ENCODE results near the gene ZNF396.

ZNF396 gene
- long read RNA-seq, transcript ZNF396-206 (4 exons, 2,752 nt), result major isoform, 19 of 25 reads
- long read RNA-seq, partial matches to known transcripts, result 0 of 25 reads
- long read RNA-seq, other reads (novel, unspliced or antisense), result 3 of 25 reads

DNA sequence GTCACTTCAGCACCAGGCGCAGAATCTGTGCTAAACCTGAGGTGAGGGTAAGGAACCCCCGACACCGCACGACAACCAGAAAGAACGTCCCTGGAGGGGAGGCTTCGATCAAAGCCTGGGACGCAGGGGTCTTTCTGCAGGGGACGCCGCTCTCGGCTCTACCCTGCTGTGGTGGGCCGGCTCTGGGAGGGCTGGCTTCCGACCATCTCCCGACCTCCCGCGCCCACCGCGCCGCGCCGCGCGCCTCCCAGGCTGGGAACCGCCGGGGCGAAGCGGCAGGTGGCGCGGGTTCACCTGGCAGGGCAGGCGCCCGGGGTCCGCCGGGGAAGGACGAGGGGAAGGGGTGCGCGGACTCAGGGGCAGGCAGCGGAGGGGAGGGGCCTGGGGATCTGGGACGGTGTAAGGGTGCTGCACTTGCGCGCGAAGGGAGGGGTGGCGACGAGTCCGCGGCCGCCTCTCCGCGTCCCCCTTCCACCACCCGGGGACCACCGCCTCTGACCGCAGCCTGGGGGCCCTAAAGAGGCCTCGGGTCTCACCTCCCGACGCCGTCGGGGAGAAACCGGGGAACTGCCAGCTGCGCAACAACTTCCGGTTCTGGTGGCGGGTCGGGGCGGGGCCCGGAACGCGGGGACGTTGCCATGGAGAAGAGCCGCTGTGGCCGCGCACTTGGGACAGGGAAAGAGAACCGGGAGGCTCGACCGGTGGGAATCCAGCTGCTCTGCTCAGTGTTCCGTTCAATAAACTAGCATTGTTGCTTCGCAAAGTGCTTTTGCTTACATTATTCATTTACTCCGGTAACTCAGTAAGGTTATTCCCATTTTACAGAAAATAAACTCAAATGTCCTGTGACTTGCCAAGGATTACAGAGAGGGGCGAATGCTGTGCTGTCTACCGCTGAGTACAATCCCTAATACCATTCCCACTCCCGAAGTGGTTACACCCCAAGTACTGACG, at the start of gene ZNF396:
Gene ZNF396 (minus strand): TSS at position 596 of the 954 bp plus-strand sequence. CDS start 3,045 bp downstream, outside the sequence.
- DNase-seq (ENCODE audit: low read depth in 1 of 2, low spot score in 1 of 2), result peak; percentile 72 to 84
- no peaks in the 10 kb centered on the region for H3K27me3 ChIP-seq (ENCODE audit: insufficient read depth, poor library complexity, severe bottlenecking)
- H3K4me3 ChIP-seq (replicated peaks; ENCODE audit: insufficient read depth, low read length), result peak within 1 kb of the TSS; percentile 83
- H3K27ac ChIP-seq (replicated peaks), result peak within 1 kb of the TSS; percentile 63
- TF ChIP-seq GABPA (IDR thresholded peaks at IDR 0.05; ENCODE audit: low read depth) (peak; percentile 85), POLR2AphosphoS5 (IDR thresholded peaks at IDR 0.05; ENCODE audit: low read depth) (no peak; the same call in 1 of the 2 replicates)
- TF ChIP-seq, protein P1, sequence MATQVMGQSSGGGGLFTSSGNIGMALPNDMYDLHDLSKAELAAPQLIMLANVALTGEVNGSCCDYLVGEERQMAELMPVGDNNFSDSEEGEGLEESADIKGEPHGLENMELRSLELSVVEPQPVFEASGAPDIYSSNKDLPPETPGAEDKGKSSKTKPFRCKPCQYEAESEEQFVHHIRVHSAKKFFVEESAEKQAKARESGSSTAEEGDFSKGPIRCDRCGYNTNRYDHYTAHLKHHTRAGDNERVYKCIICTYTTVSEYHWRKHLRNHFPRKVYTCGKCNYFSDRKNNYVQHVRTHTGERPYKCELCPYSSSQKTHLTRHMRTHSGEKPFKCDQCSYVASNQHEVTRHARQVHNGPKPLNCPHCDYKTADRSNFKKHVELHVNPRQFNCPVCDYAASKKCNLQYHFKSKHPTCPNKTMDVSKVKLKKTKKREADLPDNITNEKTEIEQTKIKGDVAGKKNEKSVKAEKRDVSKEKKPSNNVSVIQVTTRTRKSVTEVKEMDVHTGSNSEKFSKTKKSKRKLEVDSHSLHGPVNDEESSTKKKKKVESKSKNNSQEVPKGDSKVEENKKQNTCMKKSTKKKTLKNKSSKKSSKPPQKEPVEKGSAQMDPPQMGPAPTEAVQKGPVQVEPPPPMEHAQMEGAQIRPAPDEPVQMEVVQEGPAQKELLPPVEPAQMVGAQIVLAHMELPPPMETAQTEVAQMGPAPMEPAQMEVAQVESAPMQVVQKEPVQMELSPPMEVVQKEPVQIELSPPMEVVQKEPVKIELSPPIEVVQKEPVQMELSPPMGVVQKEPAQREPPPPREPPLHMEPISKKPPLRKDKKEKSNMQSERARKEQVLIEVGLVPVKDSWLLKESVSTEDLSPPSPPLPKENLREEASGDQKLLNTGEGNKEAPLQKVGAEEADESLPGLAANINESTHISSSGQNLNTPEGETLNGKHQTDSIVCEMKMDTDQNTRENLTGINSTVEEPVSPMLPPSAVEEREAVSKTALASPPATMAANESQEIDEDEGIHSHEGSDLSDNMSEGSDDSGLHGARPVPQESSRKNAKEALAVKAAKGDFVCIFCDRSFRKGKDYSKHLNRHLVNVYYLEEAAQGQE (IDR thresholded peaks at IDR 0.05; ENCODE audit: insufficient replicate concordance, low read depth), result peak; percentile 2

GRCh38 chr18:35426786-35427185, 49.6 kb upstream of the ZNF396 start:
- TF ChIP-seq, protein P1 (IDR thresholded peaks at IDR 0.05; ENCODE audit: insufficient replicate concordance, low read depth), result no peak
- DNase-seq (ENCODE audit: low read depth in 1 of 2, low spot score in 1 of 2), result no peak
- no peaks in the 10 kb centered on the region for H3K27me3 ChIP-seq (ENCODE audit: insufficient read depth, poor library complexity, severe bottlenecking)
- H3K4me3 ChIP-seq (replicated peaks; ENCODE audit: insufficient read depth, low read length), result no peak overlapping the region
- no peak overlapping the region for H3K27ac ChIP-seq (replicated peaks)

DNA sequence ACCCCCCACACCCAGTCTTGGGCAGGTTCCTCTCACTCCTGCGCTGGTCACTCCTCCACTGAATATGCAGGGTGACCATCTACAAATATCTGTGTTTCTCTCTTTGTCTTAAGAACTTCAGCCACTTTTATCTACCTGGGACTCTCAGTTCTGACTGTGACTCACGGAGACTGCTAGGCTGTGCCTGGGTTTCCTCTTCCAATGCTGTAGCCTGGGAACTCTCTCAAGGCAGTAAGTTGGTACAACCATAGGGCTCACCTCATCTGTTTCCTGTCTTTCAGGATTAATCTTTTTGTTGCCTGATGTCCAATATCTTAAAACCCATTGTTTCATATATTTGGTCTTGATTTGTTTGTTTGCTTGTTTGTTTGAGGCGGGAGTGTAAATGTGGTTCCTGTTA, 47.2 kb upstream of the ZNF396 start:
- TF ChIP-seq, protein P1 (IDR thresholded peaks at IDR 0.05; ENCODE audit: insufficient replicate concordance, low read depth), result no peak
- TF ChIP-seq, protein P2, sequence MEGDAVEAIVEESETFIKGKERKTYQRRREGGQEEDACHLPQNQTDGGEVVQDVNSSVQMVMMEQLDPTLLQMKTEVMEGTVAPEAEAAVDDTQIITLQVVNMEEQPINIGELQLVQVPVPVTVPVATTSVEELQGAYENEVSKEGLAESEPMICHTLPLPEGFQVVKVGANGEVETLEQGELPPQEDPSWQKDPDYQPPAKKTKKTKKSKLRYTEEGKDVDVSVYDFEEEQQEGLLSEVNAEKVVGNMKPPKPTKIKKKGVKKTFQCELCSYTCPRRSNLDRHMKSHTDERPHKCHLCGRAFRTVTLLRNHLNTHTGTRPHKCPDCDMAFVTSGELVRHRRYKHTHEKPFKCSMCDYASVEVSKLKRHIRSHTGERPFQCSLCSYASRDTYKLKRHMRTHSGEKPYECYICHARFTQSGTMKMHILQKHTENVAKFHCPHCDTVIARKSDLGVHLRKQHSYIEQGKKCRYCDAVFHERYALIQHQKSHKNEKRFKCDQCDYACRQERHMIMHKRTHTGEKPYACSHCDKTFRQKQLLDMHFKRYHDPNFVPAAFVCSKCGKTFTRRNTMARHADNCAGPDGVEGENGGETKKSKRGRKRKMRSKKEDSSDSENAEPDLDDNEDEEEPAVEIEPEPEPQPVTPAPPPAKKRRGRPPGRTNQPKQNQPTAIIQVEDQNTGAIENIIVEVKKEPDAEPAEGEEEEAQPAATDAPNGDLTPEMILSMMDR (IDR thresholded peaks at IDR 0.05; ENCODE audit: insufficient read depth, low read length), result no peak
- no peak overlapping the region for H3K27ac ChIP-seq (replicated peaks)
- H3K27me3 ChIP-seq (ENCODE audit: insufficient read depth, poor library complexity, severe bottlenecking), result no peaks in the 10 kb centered on the region
- DNase-seq (ENCODE audit: low read depth in 1 of 2, low spot score in 1 of 2), result no peak
- H3K4me3 ChIP-seq (replicated peaks; ENCODE audit: insufficient read depth, low read length), result no peak overlapping the region

DNA sequence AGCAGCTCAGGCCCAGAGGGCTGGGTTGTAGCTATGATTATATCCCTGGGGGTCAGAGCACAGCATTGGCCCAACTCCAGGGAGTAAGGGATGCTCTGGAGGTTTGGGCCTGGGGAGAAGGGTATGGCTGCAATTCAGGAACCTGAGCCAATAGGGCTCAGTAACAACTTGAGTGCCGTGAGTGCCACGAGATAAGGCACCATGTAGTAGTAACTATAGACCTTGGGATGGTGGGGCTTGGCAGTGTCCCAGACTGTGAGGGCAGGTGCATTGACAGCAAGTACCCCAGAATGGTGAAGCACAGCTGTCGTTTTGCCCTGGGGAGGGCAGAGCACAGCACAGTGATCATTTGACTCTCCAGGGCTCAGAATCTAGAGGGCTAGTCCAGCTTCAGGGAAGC, 45.1 kb upstream of the ZNF396 start:
- Histone ChIP-seq H3K4me3 (replicated peaks; ENCODE audit: insufficient read depth, low read length) (no peak overlapping the region), H3K27me3 (ENCODE audit: insufficient read depth, poor library complexity, severe bottlenecking) (no peaks in the 10 kb centered on the region), H3K27ac (replicated peaks) (no peak overlapping the region)
- TF ChIP-seq POLR2AphosphoS5 (IDR thresholded peaks at IDR 0.05; ENCODE audit: low read depth) (no peak), GABPA (IDR thresholded peaks at IDR 0.05; ENCODE audit: low read depth) (no peak), SPI1 (IDR thresholded peaks at IDR 0.05; ENCODE audit: borderline replicate concordance, low read depth) (no peak)
- TF ChIP-seq, protein P2 (IDR thresholded peaks at IDR 0.05; ENCODE audit: insufficient read depth, low read length), result no peak
- TF ChIP-seq, protein P1 (IDR thresholded peaks at IDR 0.05; ENCODE audit: insufficient replicate concordance, low read depth), result no peak
- DNase-seq (ENCODE audit: low read depth in 1 of 2, low spot score in 1 of 2), result no peak
